Gastrocnemius medialis (tissue), 4 donors: ENCODE data around the gene MLLT10. TPM values are rescaled to one million over a fixed set of nuclear protein-coding genes. Genes with fewer than 3 reads are reported as not detected.

Experiments
- ATAC-seq, 2 donors: fragments of 150-250 bp; one replicate each; pipeline ENCODE4 v1.9.1; 2016
- DNase-seq, 2 donors: peaks; one replicate each; pipeline ENCODE4 v3.0.0-alpha.2; 2019
- H3K27ac ChIP-seq, 4 donors: fragments of 200-600 bp; sonication (generic); 1 replicate in 1 of 4; 2 replicates in 3 of 4; pipeline ENCODE4 v1.5.1; 2016 to 2018; ENCODE audit warnings: mild to moderate bottlenecking in 2 of 4, moderate library complexity in 1 of 4
- H3K27me3 ChIP-seq, 3 donors: fragments of 200-600 bp; sonication (generic) in 2 of 3; 1 replicate in 1 of 3; 2 replicates in 2 of 3; pipeline versions ENCODE4 v1.5.1 to v1.6.0; 2016 to 2019; ENCODE audit warnings: mild to moderate bottlenecking in 1 of 3, moderate library complexity in 1 of 3
- H3K36me3 ChIP-seq, 2 donors: fragments of 200-600 bp; sonication (generic) in 1 of 2; one replicate each; pipeline ENCODE4 v1.5.1; 2017 to 2018
- H3K4me1 ChIP-seq, 2 donors: fragments of 200-600 bp; sonication (generic) in 1 of 2; one replicate each; pipeline ENCODE4 v1.5.1; 2016 to 2017; ENCODE audit warnings: mild to moderate bottlenecking in 2 of 2
- H3K4me3 ChIP-seq, 4 donors: fragments of 200-600 bp; sonication (generic) in 3 of 4; 1 replicate in 1 of 4; 2 replicates in 3 of 4; pipeline ENCODE4 v1.5.1; 2016 to 2019; ENCODE audit warnings: mild to moderate bottlenecking in 2 of 4
- H3K9me3 ChIP-seq, 3 donors: fragments of 200-600 bp; sonication (generic) in 2 of 3; 1 replicate in 1 of 3; 2 replicates in 2 of 3; pipeline ENCODE4 v1.5.1; 2016 to 2019
- CTCF ChIP-seq, 5 experiments: fragments of 450-650 bp in 3 of 5; fragments of 200-600 bp in 2 of 5; sonication (generic) in 2 of 5; IDR thresholded peaks in 4 of 5; conservative IDR thresholded peaks in 1 of 5; 1 replicate in 4 of 5; 2 replicates in 1 of 5; pipeline ENCODE4 v1.5.1; 2016 to 2019; ENCODE audit warnings: antibody characterized with exemption in 5 of 5, mild to moderate bottlenecking in 3 of 5, moderate library complexity in 3 of 5
- POLR2A ChIP-seq, 2 donors: fragments of 450-650 bp; IDR thresholded peaks; one replicate each; pipeline ENCODE4 v1.6.1; 2017; ENCODE audit warnings: antibody characterized with exemption in 2 of 2, mild to moderate bottlenecking in 2 of 2, moderate library complexity in 2 of 2
- in situ Hi-C, 4 donors: fragments of 200-750 bp; cut with MboI; loops; one replicate each; pipeline versions ENCODE4 v1.15.0 to v1.8.0; 2017; ENCODE audit warnings: low sequenced_read_pairs in 4 of 4
- intact Hi-C: fragments of 100-400 bp; cut with DNase I; formaldehyde crosslinking; loops from one replicate; pipeline ENCODE4 v1.15.1; 2023; ENCODE audit warnings: low total_unique reads
- total RNA-seq, 4 donors: library from RNA; depleted of rRNA; stranded (reverse); fragments of >200 nt; gene quantifications; one replicate each; pipeline versions ENCODE4 v1.1.0 to v1.2.3, GENCODE V29; 2016

The MLLT10 gene
- total RNA-seq, 4 donors from 2014 or later: 13.6 to 26.6 (median 21.6) TPM

GRCh38 chr10:21720090-21720489 lies 186.1 kb downstream of the MLLT10 start:
- H3K9me3 ChIP-seq: no peaks in the 10 kb centered on the region
- H3K4me1 ChIP-seq: peaks cover 11 to 12% of the 10 kb centered on the region in 2 donors
- H3K4me3 ChIP-seq: no peak overlapping the region
- intact Hi-C loops: no loop called here
- no peak for TF ChIP-seq CTCF (IDR thresholded peaks at IDR 0.05 in 4 of 5, conservative IDR thresholded peaks at IDR 0.05 in 1 of 5)
- TF ChIP-seq POLR2A (IDR thresholded peaks at IDR 0.05): no peak
- ATAC-seq: no peak
- H3K36me3 ChIP-seq: peaks cover 0 to 3% of the 10 kb centered on the region in 2 donors
- H3K27ac ChIP-seq: no peak overlapping the region
- in situ Hi-C loops: loop anchor here in 1 of 4 donors (10.0 kb wide), 1 partner anchor 225 kb away; no protein-coding TSS in a partner anchor
- H3K27me3 ChIP-seq: no peaks in the 10 kb centered on the region
- DNase-seq: no peak

- DNase-seq (no peak), ATAC-seq (no peak)
- Histone ChIP-seq H3K27me3 (no peaks in the 10 kb centered on the region), H3K36me3 (no peaks in the 10 kb centered on the region), H3K9me3 (no peaks in the 10 kb centered on the region), H3K4me3 (no peak overlapping the region), H3K27ac (no peak overlapping the region), H3K4me1 (peaks cover 11 to 14% of the 10 kb centered on the region in 2 donors)
- intact Hi-C loops: no loop called here
- TF ChIP-seq CTCF (IDR thresholded peaks at IDR 0.05 in 4 of 5, conservative IDR thresholded peaks at IDR 0.05 in 1 of 5) (no peak), POLR2A (IDR thresholded peaks at IDR 0.05) (no peak)
- in situ Hi-C loops: loop anchor here in 1 of 4 donors (10.0 kb wide), 1 partner anchor 226 kb away; no protein-coding TSS in a partner anchor
Measured at GRCh38 chr10:21721000-21721665, 187.1 kb downstream of the MLLT10 start.

- in situ Hi-C loops (loop anchor here in 1 of 4 donors (10.0 kb wide), 1 partner anchor 227 kb away; no protein-coding TSS in a partner anchor), intact Hi-C loops (no loop called here)
- no peak overlapping the region for H3K4me3 ChIP-seq
- ATAC-seq: no peak
- H3K4me1 ChIP-seq: peaks cover 11 to 14% of the 10 kb centered on the region in 2 donors
- no peak overlapping the region for H3K27ac ChIP-seq
- no peaks in the 10 kb centered on the region for H3K9me3 ChIP-seq
- H3K36me3 ChIP-seq: no peaks in the 10 kb centered on the region
- TF ChIP-seq CTCF (IDR thresholded peaks at IDR 0.05 in 4 of 5, conservative IDR thresholded peaks at IDR 0.05 in 1 of 5) (no peak), POLR2A (IDR thresholded peaks at IDR 0.05) (no peak)
- DNase-seq: no peak
- no peaks in the 10 kb centered on the region for H3K27me3 ChIP-seq
Measured at GRCh38 chr10:21722209-21722608, 188.2 kb downstream of the MLLT10 start.

GRCh38 chr10:21724020-21724589 lies 190.1 kb downstream of the MLLT10 start:
- in situ Hi-C loops: loop anchor here in 1 of 4 donors (10.0 kb wide), 1 partner anchor 229 kb away; no protein-coding TSS in a partner anchor
- Histone ChIP-seq H3K4me3 (no peak overlapping the region), H3K9me3 (no peaks in the 10 kb centered on the region), H3K36me3 (peaks cover 0 to 2% of the 10 kb centered on the region in 2 donors), H3K27ac (no peak overlapping the region), H3K4me1 (peaks cover 11 to 14% of the 10 kb centered on the region in 2 donors), H3K27me3 (no peaks in the 10 kb centered on the region)
- DNase-seq (no peak), ATAC-seq (no peak)
- intact Hi-C loops: no loop called here
- no peak for TF ChIP-seq POLR2A (IDR thresholded peaks at IDR 0.05)
- TF ChIP-seq CTCF (IDR thresholded peaks at IDR 0.05 in 4 of 5, conservative IDR thresholded peaks at IDR 0.05 in 1 of 5): no peak
